SU-DHL-6 (cell line): ENCODE data around the gene FYTTD1.

Experiments used
- H2AFZ ChIP-seq: fragments of 200-600 bp; sonication (generic); 2 replicates; pipeline ENCODE4 v1.6.1; 2014; ENCODE audit warnings: low read depth, mild to moderate bottlenecking, moderate library complexity, mixed read lengths, antibody characterized with exemption, low read length; ENCODE audit not compliant: severe bottlenecking
- H3F3A ChIP-seq: fragments of 200-600 bp; shearing (Covaris generic); 2 replicates; pipeline ENCODE4 v1.6.0; 2016; ENCODE audit warnings: antibody characterized with exemption, mild to moderate bottlenecking; ENCODE audit not compliant: insufficient read depth
- H3K27ac ChIP-seq: fragments of 200-600 bp; sonication (generic); 2 replicates; pipeline ENCODE4 v1.5.1; 2016; ENCODE audit warnings: low read depth, mild to moderate bottlenecking, low read length, moderate library complexity, mixed read lengths
- H3K27me3 ChIP-seq: fragments of 200-600 bp; sonication (generic), shearing (Covaris generic); 2 replicates; pipeline ENCODE4 v1.6.0; 2014; ENCODE audit warnings: mild to moderate bottlenecking, low read length
- H3K36me3 ChIP-seq: fragments of 200-600 bp; sonication (generic); 2 replicates; pipeline ENCODE4 v1.6.1; 2014; ENCODE audit warnings: mild to moderate bottlenecking, low read length, mixed read lengths
- H3K4me2 ChIP-seq: fragments of 300-600, 200-600 bp; shearing (Covaris generic), sonication (generic); 2 replicates; pipeline ENCODE4 v1.6.0; 2014; ENCODE audit warnings: low read length, low read depth, mild to moderate bottlenecking; ENCODE audit not compliant: poor library complexity, severe bottlenecking
- H3K4me3 ChIP-seq: fragments of 200-600 bp; sonication (generic); 2 replicates; pipeline ENCODE4 v1.5.1; 2014; ENCODE audit warnings: antibody characterized with exemption, low read length, mild to moderate bottlenecking, mixed read lengths; ENCODE audit not compliant: insufficient read depth, poor library complexity, severe bottlenecking
- H3K79me2 ChIP-seq: fragments of 200-600 bp; sonication (generic); 2 replicates; pipeline ENCODE4 v1.6.1; 2014; ENCODE audit warnings: mild to moderate bottlenecking, low read length, moderate library complexity; ENCODE audit not compliant: insufficient read depth
- H3K9ac ChIP-seq: fragments of 200-600 bp; sonication (generic); 2 replicates; pipeline ENCODE4 v1.7.0; 2014; ENCODE audit warnings: mild to moderate bottlenecking, low read length
- H3K9me2 ChIP-seq: fragments of 200-600 bp; sonication (generic); replicated peaks from 2 replicates; pipeline ENCODE4 v1.6.1; 2014; ENCODE audit warnings: low read length; ENCODE audit not compliant: insufficient read depth
- H3K9me3 ChIP-seq: fragments of 200-600 bp; sonication (generic); 2 replicates; pipeline ENCODE4 v1.6.1; 2014; ENCODE audit warnings: low read length, mixed read lengths; ENCODE audit not compliant: insufficient read depth
- H4K20me1 ChIP-seq: fragments of 200-600 bp; sonication (generic); 2 replicates; pipeline ENCODE4 v1.6.1; 2014; ENCODE audit warnings: low read depth, mild to moderate bottlenecking, antibody characterized with exemption, low read length, moderate library complexity, mixed read lengths
- EZH2phosphoT487 ChIP-seq: fragments of 200-600 bp; sonication (generic), shearing (Covaris generic); conservative IDR thresholded peaks from 2 replicates; pipeline ENCODE4 v1.6.1; 2018; ENCODE audit warnings: mild to moderate bottlenecking, antibody characterized with exemption, low read length, moderate library complexity, mixed read lengths
- TF ChIP-seq, protein P1 (sequence below): fragments of 200-600 bp; sonication (generic); IDR thresholded peaks from one replicate; pipeline ENCODE4 v1.5.1; 2017; ENCODE audit warnings: antibody characterized with exemption, mild to moderate bottlenecking, low read length, moderate library complexity; ENCODE audit not compliant: insufficient read depth, poor library complexity, severe bottlenecking

FYTTD1 gene

DNA sequence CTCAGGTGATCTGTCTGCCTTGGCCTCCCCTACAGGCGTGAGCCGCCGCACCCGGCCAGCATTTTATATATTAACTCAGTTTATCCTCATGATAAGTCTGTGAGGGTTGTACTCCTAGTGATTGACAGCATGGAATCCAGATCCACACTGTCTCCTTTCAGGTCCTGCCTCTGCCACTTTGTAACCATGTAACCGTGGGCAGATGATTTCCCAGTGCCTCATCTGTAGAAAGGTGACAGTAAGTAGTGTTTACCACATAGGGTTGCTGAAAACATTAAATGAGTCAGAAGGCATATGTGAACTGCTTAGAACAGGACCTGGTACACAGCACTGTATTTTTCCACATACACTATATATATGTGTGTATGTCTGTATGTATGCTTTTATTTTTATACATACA, 2.4 kb downstream of the FYTTD1 start:
- H3K9me3 ChIP-seq = no peaks in the 10 kb centered on the region
- H3K9ac ChIP-seq = no peak overlapping the region
- peaks cover 21% of the 10 kb centered on the region for H3F3A ChIP-seq
- H2AFZ ChIP-seq = no peak overlapping the region
- no peak overlapping the region for H3K4me3 ChIP-seq
- peaks cover 12% of the 10 kb centered on the region for H3K79me2 ChIP-seq
- H3K27ac ChIP-seq = no peak overlapping the region
- H3K4me2 ChIP-seq = no peak overlapping the region
- H3K36me3 ChIP-seq = peaks cover 2% of the 10 kb centered on the region; the same call in 1 of the 2 replicates
- no peaks in the 10 kb centered on the region for H3K9me2 ChIP-seq
- TF ChIP-seq, protein P1, sequence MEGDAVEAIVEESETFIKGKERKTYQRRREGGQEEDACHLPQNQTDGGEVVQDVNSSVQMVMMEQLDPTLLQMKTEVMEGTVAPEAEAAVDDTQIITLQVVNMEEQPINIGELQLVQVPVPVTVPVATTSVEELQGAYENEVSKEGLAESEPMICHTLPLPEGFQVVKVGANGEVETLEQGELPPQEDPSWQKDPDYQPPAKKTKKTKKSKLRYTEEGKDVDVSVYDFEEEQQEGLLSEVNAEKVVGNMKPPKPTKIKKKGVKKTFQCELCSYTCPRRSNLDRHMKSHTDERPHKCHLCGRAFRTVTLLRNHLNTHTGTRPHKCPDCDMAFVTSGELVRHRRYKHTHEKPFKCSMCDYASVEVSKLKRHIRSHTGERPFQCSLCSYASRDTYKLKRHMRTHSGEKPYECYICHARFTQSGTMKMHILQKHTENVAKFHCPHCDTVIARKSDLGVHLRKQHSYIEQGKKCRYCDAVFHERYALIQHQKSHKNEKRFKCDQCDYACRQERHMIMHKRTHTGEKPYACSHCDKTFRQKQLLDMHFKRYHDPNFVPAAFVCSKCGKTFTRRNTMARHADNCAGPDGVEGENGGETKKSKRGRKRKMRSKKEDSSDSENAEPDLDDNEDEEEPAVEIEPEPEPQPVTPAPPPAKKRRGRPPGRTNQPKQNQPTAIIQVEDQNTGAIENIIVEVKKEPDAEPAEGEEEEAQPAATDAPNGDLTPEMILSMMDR = no peak
- TF ChIP-seq EZH2phosphoT487 = no peak
- peaks cover 13% of the 10 kb centered on the region; the same call in 1 of the 2 replicates for H4K20me1 ChIP-seq
- no peaks in the 10 kb centered on the region for H3K27me3 ChIP-seq

DNA sequence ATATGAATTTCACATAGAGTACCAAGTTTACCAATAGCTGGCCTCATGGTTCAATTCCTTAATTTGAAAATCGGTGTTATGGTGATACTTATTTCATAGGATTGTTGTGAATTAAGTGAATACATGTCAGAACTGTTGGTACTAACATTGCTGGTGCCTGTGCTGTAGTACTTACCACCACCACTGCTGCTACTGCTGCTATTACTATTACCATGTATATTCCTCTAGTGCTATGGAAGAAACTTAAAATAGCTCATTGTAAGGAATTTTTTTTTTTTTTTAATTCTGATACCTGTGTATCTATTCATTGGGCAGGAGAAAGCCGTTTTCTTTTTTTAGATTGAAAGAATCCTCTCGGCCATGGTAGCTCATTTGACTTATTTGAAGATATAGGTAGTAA, 3.6 kb downstream of the FYTTD1 start:
- Histone ChIP-seq H2AFZ (no peak overlapping the region), H3K36me3 (peaks cover 6% of the 10 kb centered on the region; the same call in 1 of the 2 replicates), H4K20me1 (peaks cover 13% of the 10 kb centered on the region; the same call in 1 of the 2 replicates), H3K4me2 (no peak overlapping the region), H3K9me3 (no peaks in the 10 kb centered on the region), H3K79me2 (peaks cover 12% of the 10 kb centered on the region), H3K9ac (no peak overlapping the region), H3F3A (peaks cover 20% of the 10 kb centered on the region), H3K4me3 (no peak overlapping the region), H3K27ac (no peak overlapping the region), H3K9me2 (no peaks in the 10 kb centered on the region), H3K27me3 (no peaks in the 10 kb centered on the region)
- no peak for TF ChIP-seq EZH2phosphoT487
- TF ChIP-seq, protein P1 = no peak

DNA sequence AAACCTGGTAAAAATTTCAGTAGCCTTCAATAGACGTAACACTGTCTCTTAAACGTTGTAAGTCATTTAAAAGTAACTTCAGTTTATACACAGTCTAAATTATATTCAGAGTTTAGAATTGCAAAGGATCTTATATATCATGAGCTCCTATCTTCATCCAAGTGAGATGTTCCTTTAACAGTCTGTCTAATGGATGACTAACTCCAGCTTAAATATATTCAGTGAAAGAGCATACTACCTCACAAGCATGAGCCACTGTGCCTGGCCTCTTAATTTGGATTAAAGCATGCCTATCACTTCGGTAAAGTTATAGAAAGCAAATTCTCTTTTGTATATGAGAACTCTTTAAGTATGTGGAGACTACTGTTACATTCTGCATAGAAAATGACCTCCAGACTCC, 7.0 kb downstream of the FYTTD1 start:
- H3K27me3 ChIP-seq = no peaks in the 10 kb centered on the region
- peaks cover 13% of the 10 kb centered on the region; the same call in 1 of the 2 replicates for H4K20me1 ChIP-seq
- H3K27ac ChIP-seq = no peak overlapping the region
- H3F3A ChIP-seq = 0 out of 2 replicates have a peak, but pooled peaks cover 7% of the 10 kb centered on the region
- no peak overlapping the region for H3K4me2 ChIP-seq
- H3K9me2 ChIP-seq = no peaks in the 10 kb centered on the region
- no peak overlapping the region for H2AFZ ChIP-seq
- no peak for TF ChIP-seq EZH2phosphoT487
- TF ChIP-seq, protein P1 = no peak
- peaks cover 10% of the 10 kb centered on the region; the same call in 1 of the 2 replicates for H3K36me3 ChIP-seq
- no peak overlapping the region for H3K9ac ChIP-seq
- peaks cover 12% of the 10 kb centered on the region for H3K79me2 ChIP-seq
- H3K4me3 ChIP-seq = no peak overlapping the region
- no peaks in the 10 kb centered on the region for H3K9me3 ChIP-seq
